ENCODE measurements around the gene MYO1E. TPM values are rescaled to one million over a fixed set of nuclear protein-coding genes. Genes with fewer than 3 reads are reported as not detected.

The MYO1E gene
- polyA plus RNA-seq, 1 experiment = 34.0 TPM

DNA sequence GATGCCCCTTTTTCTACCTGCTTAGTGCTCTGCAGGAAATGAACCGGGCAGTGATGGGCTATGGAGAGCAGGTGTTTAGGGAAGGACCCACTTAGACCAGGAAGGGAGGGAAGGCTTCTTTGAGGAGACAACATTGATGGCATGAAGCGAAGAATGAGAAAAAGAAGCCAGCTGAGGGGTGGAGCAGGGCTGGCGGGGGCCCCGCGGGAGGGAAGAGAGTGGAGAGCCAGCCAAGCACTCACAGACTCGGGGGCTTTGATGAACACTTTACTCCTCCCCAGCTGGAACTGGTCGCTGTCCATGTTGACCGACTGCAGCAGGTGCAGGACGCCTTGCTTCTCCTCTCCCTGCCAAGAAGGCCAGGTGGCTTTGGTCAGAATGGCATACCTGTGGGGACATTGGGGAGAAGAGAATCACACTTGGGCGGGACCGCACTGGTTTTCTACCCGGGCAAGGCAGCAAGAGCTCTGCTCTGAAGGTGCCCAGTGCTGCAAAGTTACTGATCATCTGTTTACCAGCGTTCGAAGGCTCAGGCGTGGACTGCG is 194.4 kb downstream of the MYO1E start:
- H3K4me3 ChIP-seq (ENCODE audit: low read depth, low read length) = no peak overlapping the region
- peaks cover 2% of the 10 kb centered on the region for H3K36me3 ChIP-seq (ENCODE audit: control insufficient read depth, insufficient read depth, low read length)
- CTCF ChIA-PET = interaction anchor here (1.3 to 1.4 kb wide), 2 partner anchors 8 to 12 kb away, joined by 3 to 4 read pairs; no protein-coding TSS in a partner anchor
- H3K27me3 ChIP-seq (ENCODE audit: control insufficient read depth, insufficient read depth, low read length) = no peaks in the 10 kb centered on the region
- TF ChIP-seq, protein P1, sequence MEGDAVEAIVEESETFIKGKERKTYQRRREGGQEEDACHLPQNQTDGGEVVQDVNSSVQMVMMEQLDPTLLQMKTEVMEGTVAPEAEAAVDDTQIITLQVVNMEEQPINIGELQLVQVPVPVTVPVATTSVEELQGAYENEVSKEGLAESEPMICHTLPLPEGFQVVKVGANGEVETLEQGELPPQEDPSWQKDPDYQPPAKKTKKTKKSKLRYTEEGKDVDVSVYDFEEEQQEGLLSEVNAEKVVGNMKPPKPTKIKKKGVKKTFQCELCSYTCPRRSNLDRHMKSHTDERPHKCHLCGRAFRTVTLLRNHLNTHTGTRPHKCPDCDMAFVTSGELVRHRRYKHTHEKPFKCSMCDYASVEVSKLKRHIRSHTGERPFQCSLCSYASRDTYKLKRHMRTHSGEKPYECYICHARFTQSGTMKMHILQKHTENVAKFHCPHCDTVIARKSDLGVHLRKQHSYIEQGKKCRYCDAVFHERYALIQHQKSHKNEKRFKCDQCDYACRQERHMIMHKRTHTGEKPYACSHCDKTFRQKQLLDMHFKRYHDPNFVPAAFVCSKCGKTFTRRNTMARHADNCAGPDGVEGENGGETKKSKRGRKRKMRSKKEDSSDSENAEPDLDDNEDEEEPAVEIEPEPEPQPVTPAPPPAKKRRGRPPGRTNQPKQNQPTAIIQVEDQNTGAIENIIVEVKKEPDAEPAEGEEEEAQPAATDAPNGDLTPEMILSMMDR (IDR thresholded peaks at IDR 0.05; ENCODE audit: insufficient read depth, low read depth, low read length) = no peak
- POLR2A ChIA-PET = no interaction called here
- no peak for DNase-seq (ENCODE audit: low read depth)

DNA sequence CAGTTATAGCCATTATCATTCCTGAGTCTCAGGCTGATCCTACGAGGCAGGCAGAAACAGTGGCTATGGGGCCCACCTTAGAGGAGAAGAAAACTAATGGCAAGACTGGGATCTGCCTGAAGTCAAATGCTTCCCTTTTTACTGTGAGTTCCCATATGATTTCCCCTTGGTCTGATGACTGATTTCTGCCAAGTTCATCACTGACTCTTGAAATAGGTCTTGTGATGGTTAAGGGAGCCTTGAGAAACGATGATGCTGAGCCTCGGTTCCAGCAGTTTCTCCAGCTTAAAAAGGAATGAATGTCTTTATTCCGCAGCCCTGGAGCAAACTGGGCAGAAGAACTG is 195.4 kb downstream of the MYO1E start:
- POLR2A ChIA-PET = no interaction called here
- H3K27me3 ChIP-seq (ENCODE audit: control insufficient read depth, insufficient read depth, low read length) = no peaks in the 10 kb centered on the region
- peaks cover 2% of the 10 kb centered on the region for H3K36me3 ChIP-seq (ENCODE audit: control insufficient read depth, insufficient read depth, low read length)
- TF ChIP-seq, protein P1 (IDR thresholded peaks at IDR 0.05; ENCODE audit: insufficient read depth, low read depth, low read length) = no peak
- H3K4me3 ChIP-seq (ENCODE audit: low read depth, low read length) = no peak overlapping the region
- CTCF ChIA-PET = interaction anchor here (1.3 to 1.4 kb wide), 2 partner anchors 9 to 13 kb away, joined by 3 to 4 read pairs; no protein-coding TSS in a partner anchor
- DNase-seq (ENCODE audit: low read depth) = no peak

DNA sequence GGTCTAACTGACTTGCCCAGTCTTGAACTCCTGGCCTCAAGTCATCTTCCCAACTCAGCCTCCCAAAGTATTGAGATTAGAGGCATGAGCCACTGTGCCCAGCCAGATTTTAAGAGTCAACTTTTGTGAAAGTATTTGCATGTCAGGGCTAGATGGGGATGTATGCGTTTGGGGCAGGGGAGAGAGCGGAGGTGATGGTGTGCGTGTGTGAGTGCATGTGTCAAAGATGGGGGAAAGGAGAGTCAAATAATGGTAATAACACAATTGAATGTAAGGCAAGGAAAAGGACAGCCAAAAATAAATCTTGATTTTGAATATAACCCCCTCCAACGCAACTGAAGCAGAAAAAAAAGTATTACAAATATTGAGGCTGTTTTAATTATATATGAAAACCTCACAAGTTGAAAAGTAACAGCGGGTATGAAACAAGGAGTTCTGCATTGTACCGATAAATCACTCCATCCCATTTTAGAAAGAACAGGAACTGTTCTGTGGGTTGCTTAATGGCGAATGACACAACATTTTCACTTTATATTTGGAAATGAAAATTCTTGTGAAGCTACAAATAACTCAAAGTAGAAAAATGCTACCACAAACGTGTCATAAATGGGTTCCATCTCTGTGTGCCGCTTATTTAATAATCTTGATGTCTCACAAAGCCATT is 195.9 kb downstream of the MYO1E start:
- ChIA-PET CTCF (interaction anchor here (1.3 kb wide), 1 partner anchor 9 kb away, joined by 3 read pairs; no protein-coding TSS in a partner anchor), POLR2A (no interaction called here)
- DNase-seq (ENCODE audit: low read depth) = no peak
- no peak overlapping the region for H3K4me3 ChIP-seq (ENCODE audit: low read depth, low read length)
- H3K27me3 ChIP-seq (ENCODE audit: control insufficient read depth, insufficient read depth, low read length) = no peaks in the 10 kb centered on the region
- H3K36me3 ChIP-seq (ENCODE audit: control insufficient read depth, insufficient read depth, low read length) = peaks cover 2% of the 10 kb centered on the region
- TF ChIP-seq, protein P1 (IDR thresholded peaks at IDR 0.05; ENCODE audit: insufficient read depth, low read depth, low read length) = no peak

DNA sequence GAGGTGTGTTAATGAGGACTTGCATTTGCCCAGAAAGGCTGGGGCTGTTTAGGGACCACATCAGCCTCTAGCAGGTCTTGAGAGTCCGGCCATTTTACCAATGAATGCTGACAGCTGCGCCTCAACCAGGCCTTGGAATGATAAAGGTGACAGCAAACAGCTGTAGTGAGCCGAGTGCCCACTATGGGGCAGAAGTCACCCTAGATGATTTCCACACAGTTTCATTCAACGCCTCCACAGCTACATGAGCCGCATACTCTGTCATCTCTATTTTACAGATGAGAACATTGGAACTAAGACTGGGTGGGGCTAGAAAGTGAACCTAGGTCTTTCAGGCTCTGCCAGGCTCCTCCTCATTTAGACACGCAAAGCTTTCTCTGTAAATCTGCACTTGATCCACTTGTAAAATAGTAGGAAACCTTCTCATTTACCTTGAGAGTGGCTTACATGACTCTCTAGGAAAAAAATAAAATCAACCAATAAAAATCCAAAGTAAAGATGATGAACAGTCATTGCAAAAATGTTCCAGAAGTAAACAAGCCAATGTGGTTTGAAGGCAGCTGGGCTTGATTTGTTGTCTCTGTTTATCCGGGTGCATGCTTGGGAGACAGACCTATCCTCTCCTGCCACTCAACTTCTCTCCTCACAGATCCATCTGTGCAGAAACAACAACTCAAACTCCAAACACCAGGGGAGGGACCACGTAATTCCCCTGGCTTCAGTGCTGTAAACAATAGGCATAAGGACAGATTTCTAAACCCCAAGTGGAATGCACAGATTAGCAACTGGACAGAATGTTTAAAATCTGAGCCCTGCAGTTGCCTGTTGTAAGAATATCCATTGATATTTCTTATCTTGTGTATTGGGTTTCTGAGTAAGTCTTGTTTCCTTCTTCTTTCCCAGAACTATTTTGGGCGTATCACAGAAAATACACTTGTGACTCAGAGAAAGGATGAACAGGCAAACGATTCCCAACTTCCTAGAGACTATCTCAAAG is 197.5 kb downstream of the MYO1E start:
- TF ChIP-seq, protein P1 (IDR thresholded peaks at IDR 0.05; ENCODE audit: insufficient read depth, low read depth, low read length) = peak; percentile 53
- POLR2A ChIA-PET = no interaction called here

More for the DNA sequence above, 197.5 kb downstream of the MYO1E start:
- Histone ChIP-seq H3K4me3 (ENCODE audit: low read depth, low read length) (no peak overlapping the region), H3K27me3 (ENCODE audit: control insufficient read depth, insufficient read depth, low read length) (no peaks in the 10 kb centered on the region), H3K36me3 (ENCODE audit: control insufficient read depth, insufficient read depth, low read length) (peaks cover 2% of the 10 kb centered on the region)
- DNase-seq (ENCODE audit: low read depth) = no peak
- CTCF ChIA-PET = interaction anchor here (0.6 to 1.6 kb wide), 5 partner anchors 10 to 317 kb away, joined by 3 read pairs; no protein-coding TSS in a partner anchor

Measured in BJ (cell line).